GM13977 (cell line): ENCODE measurements around the gene HMHB1.

ENCODE experiments used
- DNase-seq: peaks from one replicate; pipeline ENCODE4 v3.0.0; 2012; ENCODE audit warnings: low spot score
- in situ Hi-C: fragments of 300-500 bp; cut with MboI; formaldehyde crosslinking; loops from one replicate; pipeline ENCODE4 v1.12.0; 2022; ENCODE audit warnings: low sequenced_read_pairs, low pct_unique_long_range_greater_than_20kb, mixed read lengths, inconsistent platforms; ENCODE audit not compliant: unreplicated experiment
- TF ChIP-seq, protein P1 (sequence below): IDR thresholded peaks from 2 replicates; pipeline ENCODE4 v1.5.1; 2012; ENCODE audit warnings: mild to moderate bottlenecking, control low read depth; ENCODE audit not compliant: insufficient read depth; ENCODE audit errors: extremely low read depth, missing control alignments

Gene HMHB1

GRCh38 chr5:143819716-143820115 is 7.8 kb downstream of the HMHB1 start:
- TF ChIP-seq, protein P1, sequence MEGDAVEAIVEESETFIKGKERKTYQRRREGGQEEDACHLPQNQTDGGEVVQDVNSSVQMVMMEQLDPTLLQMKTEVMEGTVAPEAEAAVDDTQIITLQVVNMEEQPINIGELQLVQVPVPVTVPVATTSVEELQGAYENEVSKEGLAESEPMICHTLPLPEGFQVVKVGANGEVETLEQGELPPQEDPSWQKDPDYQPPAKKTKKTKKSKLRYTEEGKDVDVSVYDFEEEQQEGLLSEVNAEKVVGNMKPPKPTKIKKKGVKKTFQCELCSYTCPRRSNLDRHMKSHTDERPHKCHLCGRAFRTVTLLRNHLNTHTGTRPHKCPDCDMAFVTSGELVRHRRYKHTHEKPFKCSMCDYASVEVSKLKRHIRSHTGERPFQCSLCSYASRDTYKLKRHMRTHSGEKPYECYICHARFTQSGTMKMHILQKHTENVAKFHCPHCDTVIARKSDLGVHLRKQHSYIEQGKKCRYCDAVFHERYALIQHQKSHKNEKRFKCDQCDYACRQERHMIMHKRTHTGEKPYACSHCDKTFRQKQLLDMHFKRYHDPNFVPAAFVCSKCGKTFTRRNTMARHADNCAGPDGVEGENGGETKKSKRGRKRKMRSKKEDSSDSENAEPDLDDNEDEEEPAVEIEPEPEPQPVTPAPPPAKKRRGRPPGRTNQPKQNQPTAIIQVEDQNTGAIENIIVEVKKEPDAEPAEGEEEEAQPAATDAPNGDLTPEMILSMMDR = no peak
- in situ Hi-C loops = loop anchor here (25.0 kb wide), 2 partner anchors 407 to 807 kb away; partner anchors contain the start of gene NR3C1
- no peak for DNase-seq

- in situ Hi-C loops = loop anchor here (25.0 kb wide), 2 partner anchors 408 to 808 kb away; partner anchors contain the start of gene NR3C1
- DNase-seq = no peak
- TF ChIP-seq, protein P1 = no peak
Measured at GRCh38 chr5:143820451-143820850, 8.5 kb downstream of the HMHB1 start.

DNA sequence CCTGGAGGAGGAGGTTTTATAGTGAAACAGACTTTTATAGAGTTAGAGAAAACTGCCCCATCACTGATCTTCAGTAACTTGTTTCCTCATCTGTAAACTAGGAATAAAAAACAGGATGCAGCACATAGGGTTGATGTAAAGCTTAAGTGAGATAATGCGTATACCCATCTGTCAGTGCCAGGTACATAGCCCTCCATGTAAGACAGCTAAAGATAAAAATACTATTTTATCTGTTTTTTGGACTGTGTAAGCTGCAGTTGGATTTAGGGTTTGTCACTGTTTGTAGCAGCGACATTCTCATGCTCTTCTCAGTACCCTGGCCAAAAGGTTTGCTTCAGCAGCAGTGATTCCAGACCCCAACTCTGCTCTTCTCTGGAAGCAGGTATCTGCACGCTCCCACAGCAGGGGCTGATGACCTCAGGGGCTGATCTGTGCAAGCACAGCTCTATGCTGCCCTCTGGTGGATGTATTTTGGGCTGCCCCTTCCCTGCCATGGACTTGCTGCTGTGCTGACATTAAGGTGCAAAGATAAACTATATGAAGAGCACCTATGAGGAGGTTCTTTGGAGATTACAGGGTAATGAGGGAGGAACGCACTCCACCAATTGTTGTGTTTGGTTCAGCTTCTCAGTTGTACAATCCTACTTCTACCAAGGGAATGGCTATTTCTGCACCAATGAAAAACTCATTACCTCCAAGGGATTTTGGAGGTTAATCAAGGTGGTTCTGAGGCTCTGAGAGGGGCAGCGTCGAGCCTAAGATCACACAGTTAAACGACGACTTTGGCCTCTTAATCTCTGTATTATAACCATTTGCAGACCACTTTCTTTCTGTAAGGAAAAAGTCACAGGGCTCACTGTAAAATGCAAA is 13.1 kb downstream of the HMHB1 start:
- in situ Hi-C loops = loop anchor here (25.0 kb wide), 3 partner anchors 413 to 913 kb away; partner anchors contain the start of gene NR3C1
- TF ChIP-seq, protein P1 = peak; percentile 94
- peak; percentile 56 for DNase-seq

GRCh38 chr5:143826951-143827444 is 15.0 kb downstream of the HMHB1 start:
- TF ChIP-seq, protein P1 = no peak
- peak; percentile 55 for DNase-seq
- in situ Hi-C loops = loop anchor here (25.0 kb wide), 1 partner anchor 915 kb away; no protein-coding TSS in a partner anchor

GRCh38 chr5:143828710-143829109 is 16.7 kb downstream of the HMHB1 start:
- DNase-seq = no peak
- TF ChIP-seq, protein P1 = no peak
- in situ Hi-C loops = loop anchor here (25.0 kb wide), 1 partner anchor 916 kb away; no protein-coding TSS in a partner anchor

GRCh38 chr5:143833177-143833576 is 21.2 kb downstream of the HMHB1 start:
- in situ Hi-C loops = loop anchor here (25.0 kb wide), 1 partner anchor 921 kb away; no protein-coding TSS in a partner anchor
- TF ChIP-seq, protein P1 = no peak

More at GRCh38 chr5:143833177-143833576, 21.2 kb downstream of the HMHB1 start:
- DNase-seq = no peak
